H1 (cell line): Measurements from ENCODE around the gene GIMAP4. TPM values are rescaled to one million over a fixed set of nuclear protein-coding genes. Genes with fewer than 3 reads are reported as not detected.

Source experiments
- CTCF ChIA-PET: fragments of 300-600 bp; sonication (Branson Sonifier 250); formaldehyde crosslinking; loops from one replicate; lab custom pipeline; 2021; ENCODE audit not compliant: partially characterized antibody; lab: Charles Lee
- POLR2A ChIA-PET: fragments of 300-600 bp; sonication (Branson Sonifier 250); formaldehyde crosslinking; loops from one replicate; lab custom pipeline; 2021; ENCODE audit warnings: inconsistent platforms; ENCODE audit not compliant: partially characterized antibody; lab: Charles Lee
- DNase-seq, 2 experiments: peaks; one replicate each; pipeline versions ENCODE4 v3.0.0 to v3.0.0-alpha.2; 2010 to 2022; ENCODE audit warnings: low spot score in 2 of 2, low read depth in 1 of 2, mixed read lengths in 1 of 2
- FAIRE-seq: peaks from 2 replicates; lab custom pipeline; 2011; peaks lifted over from hg19 to GRCh38; lab: Jason Lieb, UNC
- H2AFZ ChIP-seq: 2 replicates; pipeline ENCODE4 v1.8.1; 2012; ENCODE audit warnings: low read length, inconsistent platforms
- H2AK5ac ChIP-seq: 2 replicates; pipeline ENCODE4 v1.6.1; 2013; ENCODE audit warnings: low read depth, low read length
- H2BK120ac ChIP-seq: replicated peaks from 2 replicates; pipeline ENCODE3; 2013; ENCODE audit warnings: low read depth, low read length, inconsistent platforms
- H2BK12ac ChIP-seq: 2 replicates; pipeline ENCODE4 v1.6.1; 2013; ENCODE audit warnings: low read depth, low read length
- H2BK15ac ChIP-seq: 2 replicates; pipeline ENCODE4 v1.6.1; 2013; ENCODE audit warnings: low read length
- H2BK20ac ChIP-seq: 2 replicates; pipeline ENCODE4 v1.6.1; 2013; ENCODE audit warnings: low read length
- H2BK5ac ChIP-seq: 2 replicates; pipeline ENCODE4 v1.6.1; 2013; ENCODE audit warnings: low read depth, low read length
- H3K14ac ChIP-seq: 2 replicates; pipeline ENCODE4 v1.6.1; 2013; ENCODE audit warnings: inconsistent platforms; ENCODE audit not compliant: insufficient read length
- H3K18ac ChIP-seq: 2 replicates; pipeline ENCODE4 v1.6.1; 2013; ENCODE audit warnings: low read length; ENCODE audit errors: extremely low read depth
- H3K23ac ChIP-seq: 2 replicates; pipeline ENCODE4 v1.6.1; 2013; ENCODE audit warnings: inconsistent platforms; ENCODE audit not compliant: insufficient read length
- H3K23me2 ChIP-seq: 2 replicates; pipeline ENCODE4 v1.6.1; 2013; ENCODE audit warnings: low read depth, low read length
- H3K27ac ChIP-seq: 2 replicates; pipeline ENCODE4 v1.6.1; 2011; ENCODE audit warnings: low read depth, low read length, inconsistent platforms
- H3K27me3 ChIP-seq, 4 experiments: replicated peaks in 1 of 4; 1 replicate in 1 of 4; 2 replicates in 3 of 4; pipeline versions ENCODE4 v1.6.1 to v1.8.1; 2011 to 2013; ENCODE audit warnings: low read length in 3 of 4, mild to moderate bottlenecking in 3 of 4, inconsistent platforms in 2 of 4, mixed read lengths in 2 of 4, moderate library complexity in 1 of 4; ENCODE audit not compliant: control insufficient read depth in 3 of 4, insufficient read depth in 3 of 4; ENCODE audit errors: extremely low read depth in 1 of 4
- H3K36me3 ChIP-seq, 4 experiments: 2 replicates each; pipeline versions ENCODE4 v1.6.1 to v1.8.1; 2011 to 2013; ENCODE audit warnings: mild to moderate bottlenecking in 4 of 4, low read length in 3 of 4, moderate library complexity in 2 of 4, control low read depth in 1 of 4, inconsistent platforms in 1 of 4; ENCODE audit not compliant: insufficient read depth in 4 of 4, control insufficient read depth in 2 of 4
- H3K4ac ChIP-seq: replicated peaks from 2 replicates; pipeline ENCODE3; 2013; ENCODE audit warnings: low read length, low read depth, mixed read lengths, inconsistent platforms; ENCODE audit not compliant: insufficient read length
- H3K4me1 ChIP-seq, 4 experiments: replicated peaks in 1 of 4; 1 replicate in 1 of 4; 2 replicates in 3 of 4; pipeline versions ENCODE4 v1.6.1 to v1.8.1; 2011 to 2013; ENCODE audit warnings: low read length in 3 of 4, inconsistent platforms in 2 of 4, mixed read lengths in 1 of 4; ENCODE audit not compliant: insufficient read depth in 4 of 4, control insufficient read depth in 3 of 4
- H3K4me2 ChIP-seq, 2 experiments: 2 replicates each; pipeline versions ENCODE4 v1.6.1 to v1.8.1; 2011 to 2013; ENCODE audit warnings: low read depth in 2 of 2, low read length in 2 of 2, control low read depth in 1 of 2, inconsistent platforms in 1 of 2, mild to moderate bottlenecking in 1 of 2; ENCODE audit not compliant: insufficient read depth in 1 of 2
- H3K4me3 ChIP-seq, 4 experiments: fragments of 200-600, 300-600 bp in 1 of 4; sonication (generic), shearing (Covaris generic), sonication (Bioruptor Twin) in 1 of 4; 2 replicates each; pipeline versions ENCODE4 v1.5.1 to v1.8.1; 2011 to 2016; ENCODE audit warnings: low read length in 4 of 4, low read depth in 3 of 4, control low read depth in 2 of 4, inconsistent platforms in 2 of 4, mild to moderate bottlenecking in 2 of 4, mixed read lengths in 1 of 4, moderate library complexity in 1 of 4; ENCODE audit not compliant: insufficient read depth in 2 of 4; ENCODE audit errors: extremely low read depth in 1 of 4
- H3K56ac ChIP-seq: replicated peaks from 2 replicates; pipeline ENCODE3; 2013; ENCODE audit warnings: low read depth, mild to moderate bottlenecking, mixed read lengths, low read length, inconsistent platforms; ENCODE audit not compliant: insufficient read length
- H3K79me1 ChIP-seq: 2 replicates; pipeline ENCODE4 v1.6.1; 2013; ENCODE audit warnings: low read depth, low read length, control low read depth
- H3K79me2 ChIP-seq, 2 experiments: 2 replicates each; pipeline versions ENCODE4 v1.6.1 to v1.8.1; 2012 to 2013; ENCODE audit warnings: low read length in 2 of 2, mild to moderate bottlenecking in 2 of 2, inconsistent platforms in 1 of 2; ENCODE audit not compliant: insufficient read depth in 2 of 2, control insufficient read depth in 1 of 2
- H3K9ac ChIP-seq, 4 experiments: replicated peaks in 1 of 4; 1 replicate in 1 of 4; 2 replicates in 3 of 4; pipeline versions ENCODE4 v1.6.1 to v1.8.1; 2011 to 2013; ENCODE audit warnings: low read depth in 3 of 4, low read length in 3 of 4, control low read depth in 2 of 4, mild to moderate bottlenecking in 2 of 4, moderate library complexity in 2 of 4, inconsistent platforms in 1 of 4; ENCODE audit errors: extremely low read depth in 1 of 4
- H3K9me3 ChIP-seq, 2 experiments: 2 replicates each; pipeline versions ENCODE4 v1.6.1 to v1.8.1; 2012 to 2013; ENCODE audit warnings: mild to moderate bottlenecking in 2 of 2, moderate library complexity in 2 of 2, control low read depth in 1 of 2, inconsistent platforms in 1 of 2, low read depth in 1 of 2, low read length in 1 of 2, mixed read lengths in 1 of 2; ENCODE audit not compliant: insufficient read depth in 2 of 2
- H4K20me1 ChIP-seq, 2 experiments: replicated peaks in 1 of 2; 2 replicates each; pipeline versions ENCODE3 to v1.8.1; 2011 to 2013; ENCODE audit warnings: inconsistent platforms in 2 of 2, low read length in 2 of 2, mild to moderate bottlenecking in 1 of 2; ENCODE audit not compliant: insufficient read depth in 2 of 2, control insufficient read depth in 1 of 2
- H4K5ac ChIP-seq: 2 replicates; pipeline ENCODE4 v1.6.1; 2013; ENCODE audit warnings: low read length, low read depth, mixed read lengths, inconsistent platforms; ENCODE audit not compliant: insufficient read length
- H4K8ac ChIP-seq: 2 replicates; pipeline ENCODE4 v1.8.0; 2013; ENCODE audit warnings: mild to moderate bottlenecking, moderate library complexity, low read length, inconsistent platforms; ENCODE audit not compliant: insufficient read depth; ENCODE audit errors: extremely low read depth
- H4K91ac ChIP-seq: replicated peaks from 2 replicates; pipeline ENCODE3; 2013; ENCODE audit warnings: low read length, mixed read lengths, inconsistent platforms; ENCODE audit not compliant: insufficient read length
- BACH1 ChIP-seq: IDR thresholded peaks from 2 replicates; pipeline ENCODE4 v1.6.1; 2012; ENCODE audit warnings: low read length, improper control_type of control experiment
- BCL11A ChIP-seq, 2 experiments: IDR thresholded peaks; one replicate each; pipeline ENCODE4 v1.6.1; 2011; ENCODE audit warnings: low read depth in 2 of 2, low read length in 2 of 2, mild to moderate bottlenecking in 2 of 2
- EGR1 ChIP-seq: IDR thresholded peaks from 2 replicates; pipeline ENCODE4 v1.6.1; 2011; ENCODE audit warnings: low read depth, low read length, borderline replicate concordance
- JUN ChIP-seq: IDR thresholded peaks from 2 replicates; pipeline ENCODE4 v1.6.1; 2011; ENCODE audit warnings: low read depth, mild to moderate bottlenecking, improper control_type of control experiment, low read length
- NANOG ChIP-seq: IDR thresholded peaks from 2 replicates; pipeline ENCODE4 v1.6.1; 2011; ENCODE audit warnings: low read length, low read depth, mild to moderate bottlenecking, inconsistent platforms; ENCODE audit not compliant: insufficient read depth, poor library complexity, severe bottlenecking
- RXRA ChIP-seq: IDR thresholded peaks from 2 replicates; pipeline ENCODE4 v1.6.1; 2011; ENCODE audit warnings: low read depth, mild to moderate bottlenecking, low read length, moderate library complexity; ENCODE audit not compliant: insufficient read depth
- TEAD4 ChIP-seq: IDR thresholded peaks from 2 replicates; pipeline ENCODE4 v1.6.1; 2012; ENCODE audit warnings: low read depth, low read length, inconsistent platforms, mixed read lengths
- WGBS, 2 experiments: shearing (Covaris generic) in 1 of 2; methylation state at CpG; one replicate each; pipeline versions ENCODE4 v1.1.6 to v1.1.7; 2013 to 2015; ENCODE audit warnings: low lambda C conversion rate in 2 of 2, mixed read lengths in 2 of 2, inconsistent platforms in 1 of 2, low coverage in 1 of 2, missing lambda C conversion rate in 1 of 2; ENCODE audit not compliant: insufficient replicate concordance in 2 of 2, insufficient coverage in 1 of 2, insufficient read length in 1 of 2; ENCODE audit errors: extremely low coverage in 1 of 2, missing lambda C conversion rate in 1 of 2; 5-methylcytosine and 5-hydroxymethylcytosine counted together
- polyA plus RNA-seq, 7 experiments: library from polyadenylated mRNA; depleted of rRNA in 3 of 7; stranded (reverse) in 5 of 7; unstranded in 2 of 7; fragments of >200 nt in 5 of 7; fragments of 200-250 nt in 2 of 7; gene quantifications; 1 replicate in 5 of 7; 2 replicates in 1 of 7; 4 replicates in 1 of 7; pipeline versions ENCODE4 v1.2.1 to v1.2.3, GENCODE V29; 2011 to 2013; ENCODE audit warnings: missing spikeins in 2 of 7, mixed read lengths in 2 of 7
- total RNA-seq: library from RNA; stranded (reverse); fragmentation: NEBNext Ultra II Directional; extraction: Animal tissue kit (Norgen Biotek cat#: 25700); gene quantifications from 2 replicates; pipeline ENCODE4 v1.2.1, GENCODE V29; 2021
- TF ChIP-seq, protein P1 (sequence below): IDR thresholded peaks from 2 replicates; pipeline ENCODE4 v1.6.1; 2012; ENCODE audit warnings: inconsistent platforms

Gene GIMAP4
- total and polyA plus RNA-seq, 2 of the 8 experiments (the other 6 are each of a cell fraction or from before 2014, with no cell fraction given), result 0.20 to 0.22 TPM

- Histone ChIP-seq H3K23me2 (no peaks in the 10 kb centered on the region), H4K8ac (no peak overlapping the region), H3K56ac (no peak overlapping the region), H4K20me1 (no peaks in the 10 kb centered on the region), H2BK20ac (no peak overlapping the region), H4K5ac (no peak overlapping the region), H3K18ac (no peak overlapping the region), H2AFZ (no peak overlapping the region), H3K14ac (no peak overlapping the region), H3K4ac (no peak overlapping the region), H3K79me1 (no peaks in the 10 kb centered on the region), H3K36me3 (no peaks in the 10 kb centered on the region), H2BK12ac (no peak overlapping the region), H2AK5ac (no peak overlapping the region), H3K4me1 (no peaks in the 10 kb centered on the region), H2BK15ac (no peak overlapping the region), H3K27me3 (peaks cover 0 to 2% (median 0%) of the 10 kb centered on the region in 4 experiments; a peak in 1 of 7 replicates), H3K27ac (no peak overlapping the region), H3K79me2 (no peaks in the 10 kb centered on the region), H3K4me2 (no peak overlapping the region), H4K91ac (no peak overlapping the region), H3K9me3 (no peaks in the 10 kb centered on the region), H3K23ac (no peak overlapping the region), H3K9ac (no peak overlapping the region), H2BK5ac (no peak overlapping the region), H3K4me3 (no peak overlapping the region), H2BK120ac (no peak overlapping the region)
- CTCF ChIA-PET, result no interaction called here
- POLR2A ChIA-PET, result interaction anchor here (1.0 kb wide), 1 partner anchor 11 kb away, joined by 3 read pairs; no protein-coding TSS in a partner anchor
- WGBS, 2 experiments, result 78% methylated on average over 1 of the region's 1 CpG; no CpG with 5 or more reads in 1 of the 2 experiments
- DNase-seq (no peak), FAIRE-seq (no peak)
- TF ChIP-seq TEAD4 (no peak), BCL11A (IDR thresholded peaks at IDR 0.05; ENCODE audit: low read depth in 2 of 2, low read length in 2 of 2) (no peak), RXRA (no peak), BACH1 (no peak), EGR1 (no peak), JUN (no peak), NANOG (no peak)
- TF ChIP-seq, protein P1, sequence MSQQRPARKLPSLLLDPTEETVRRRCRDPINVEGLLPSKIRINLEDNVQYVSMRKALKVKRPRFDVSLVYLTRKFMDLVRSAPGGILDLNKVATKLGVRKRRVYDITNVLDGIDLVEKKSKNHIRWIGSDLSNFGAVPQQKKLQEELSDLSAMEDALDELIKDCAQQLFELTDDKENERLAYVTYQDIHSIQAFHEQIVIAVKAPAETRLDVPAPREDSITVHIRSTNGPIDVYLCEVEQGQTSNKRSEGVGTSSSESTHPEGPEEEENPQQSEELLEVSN, result no peak
Observed at GRCh38 chr7:150621376-150621775, 54.2 kb downstream of the GIMAP4 start.
